ENCODE results near the gene RETSAT.
A peak's percentile ranks its signal among the peaks of the same experiment; 100 is the strongest.
"Not testable (repeated sequence)": the region's sequence is repeated elsewhere in the genome, so short reads cannot be mapped to it uniquely, and the experiment has no call there.

Gene RETSAT

DNA sequence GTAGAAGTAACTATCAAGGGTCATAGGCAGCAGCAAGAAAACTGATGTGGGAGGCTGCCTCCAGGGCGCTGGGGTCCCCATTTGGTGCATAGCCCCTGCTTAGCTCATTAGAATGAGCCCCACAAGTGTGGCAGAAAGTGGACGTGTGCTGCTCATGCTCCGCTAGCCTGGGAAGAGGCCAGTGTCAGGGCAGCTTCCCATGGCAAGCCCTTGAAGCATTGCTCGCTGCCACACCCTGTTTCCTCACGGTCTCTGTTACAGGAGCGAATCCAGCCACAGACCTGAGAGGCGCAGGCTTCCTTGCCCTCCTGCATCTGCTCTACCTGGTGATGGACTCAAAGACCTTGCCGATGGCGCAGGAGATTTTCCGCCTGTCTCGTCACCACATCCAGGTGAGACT, 22.8 kb upstream of the RETSAT start:
- H3K4me1 Mint-ChIP-seq, result peaks cover 10% of the 10 kb centered on the region
- peak overlapping the region; percentile 80 for H3K27ac Mint-ChIP-seq
- no peak overlapping the region for H3K4me3 Mint-ChIP-seq
- H3K27me3 Mint-ChIP-seq (ENCODE audit: low read depth, poor library complexity), result peaks cover 3% of the 10 kb centered on the region
- peaks cover 50% of the 10 kb centered on the region for H3K9me3 Mint-ChIP-seq
- peaks cover 79% of the 10 kb centered on the region for H3K36me3 Mint-ChIP-seq (ENCODE audit: low read depth)
- no peak for DNase-seq
- TF ChIP-seq, protein P1, sequence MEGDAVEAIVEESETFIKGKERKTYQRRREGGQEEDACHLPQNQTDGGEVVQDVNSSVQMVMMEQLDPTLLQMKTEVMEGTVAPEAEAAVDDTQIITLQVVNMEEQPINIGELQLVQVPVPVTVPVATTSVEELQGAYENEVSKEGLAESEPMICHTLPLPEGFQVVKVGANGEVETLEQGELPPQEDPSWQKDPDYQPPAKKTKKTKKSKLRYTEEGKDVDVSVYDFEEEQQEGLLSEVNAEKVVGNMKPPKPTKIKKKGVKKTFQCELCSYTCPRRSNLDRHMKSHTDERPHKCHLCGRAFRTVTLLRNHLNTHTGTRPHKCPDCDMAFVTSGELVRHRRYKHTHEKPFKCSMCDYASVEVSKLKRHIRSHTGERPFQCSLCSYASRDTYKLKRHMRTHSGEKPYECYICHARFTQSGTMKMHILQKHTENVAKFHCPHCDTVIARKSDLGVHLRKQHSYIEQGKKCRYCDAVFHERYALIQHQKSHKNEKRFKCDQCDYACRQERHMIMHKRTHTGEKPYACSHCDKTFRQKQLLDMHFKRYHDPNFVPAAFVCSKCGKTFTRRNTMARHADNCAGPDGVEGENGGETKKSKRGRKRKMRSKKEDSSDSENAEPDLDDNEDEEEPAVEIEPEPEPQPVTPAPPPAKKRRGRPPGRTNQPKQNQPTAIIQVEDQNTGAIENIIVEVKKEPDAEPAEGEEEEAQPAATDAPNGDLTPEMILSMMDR (IDR thresholded peaks at IDR 0.05), result no peak

DNA sequence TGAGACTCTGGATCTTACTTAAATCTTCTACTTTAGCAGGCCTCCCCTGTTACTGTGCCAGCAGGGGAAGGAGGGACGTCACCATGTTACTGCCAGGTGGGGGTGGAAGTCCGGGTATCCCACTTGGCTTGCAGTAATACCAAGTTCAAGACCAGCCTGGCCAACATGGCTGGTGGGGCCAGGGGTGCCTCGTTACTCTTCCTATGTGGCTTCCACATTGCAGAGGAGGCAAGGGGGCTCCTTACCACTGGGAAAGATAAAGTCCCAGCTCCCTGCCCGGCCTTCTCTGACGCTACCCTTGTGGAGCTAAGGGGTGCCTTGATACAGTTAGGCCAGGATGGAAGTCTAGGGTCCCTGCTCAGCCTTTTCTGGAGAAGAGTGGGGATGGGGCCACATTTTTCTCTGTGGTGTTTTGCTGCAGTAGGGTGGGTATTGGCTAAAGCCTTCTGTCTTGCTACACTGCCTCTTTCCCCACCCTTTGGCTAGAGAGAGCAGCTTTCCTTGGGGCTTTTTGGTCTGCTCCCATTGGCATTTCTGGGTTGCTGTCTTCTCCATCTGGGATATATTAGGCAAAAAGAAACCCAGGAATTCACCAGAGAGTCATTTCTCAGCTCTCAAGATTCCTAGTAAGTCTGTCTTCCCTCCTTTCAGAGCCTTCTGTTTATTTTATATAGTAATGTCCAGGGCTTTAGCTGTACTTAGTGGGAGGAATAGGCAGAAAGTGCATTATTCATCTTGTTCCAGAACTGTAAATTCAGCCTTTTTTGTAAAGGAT, 22.1 kb upstream of the RETSAT start:
- peaks cover 77% of the 10 kb centered on the region for H3K36me3 Mint-ChIP-seq (ENCODE audit: low read depth)
- H3K4me1 Mint-ChIP-seq, result peaks cover 10% of the 10 kb centered on the region
- no peak overlapping the region for H3K4me3 Mint-ChIP-seq
- peaks cover 47% of the 10 kb centered on the region for H3K9me3 Mint-ChIP-seq
- DNase-seq, result no peak
- peaks cover 3% of the 10 kb centered on the region for H3K27me3 Mint-ChIP-seq (ENCODE audit: low read depth, poor library complexity)
- TF ChIP-seq, protein P1 (IDR thresholded peaks at IDR 0.05), result no peak
- H3K27ac Mint-ChIP-seq, result no peak overlapping the region

DNA sequence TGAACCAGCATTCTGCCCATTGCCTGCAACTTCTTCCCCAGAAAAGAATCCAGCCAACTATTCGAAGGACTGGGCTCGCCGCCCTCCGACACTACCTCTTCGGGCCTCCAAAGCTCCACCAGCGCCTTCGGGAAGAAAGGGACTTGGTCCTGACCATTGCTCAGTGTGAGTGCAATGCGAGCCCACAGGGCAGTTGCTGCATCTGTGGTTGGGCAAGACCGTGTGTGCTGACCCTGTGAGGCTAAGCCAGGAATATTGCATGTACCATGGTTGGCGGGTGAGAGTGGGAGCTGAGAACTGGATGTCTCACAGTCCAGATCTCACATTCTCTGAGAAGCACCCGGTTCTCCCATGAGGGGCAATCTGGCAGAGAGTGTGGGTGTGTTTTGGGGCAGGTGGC, 16.7 kb upstream of the RETSAT start:
- H3K36me3 Mint-ChIP-seq (ENCODE audit: low read depth), result peaks cover 30% of the 10 kb centered on the region

DNA sequence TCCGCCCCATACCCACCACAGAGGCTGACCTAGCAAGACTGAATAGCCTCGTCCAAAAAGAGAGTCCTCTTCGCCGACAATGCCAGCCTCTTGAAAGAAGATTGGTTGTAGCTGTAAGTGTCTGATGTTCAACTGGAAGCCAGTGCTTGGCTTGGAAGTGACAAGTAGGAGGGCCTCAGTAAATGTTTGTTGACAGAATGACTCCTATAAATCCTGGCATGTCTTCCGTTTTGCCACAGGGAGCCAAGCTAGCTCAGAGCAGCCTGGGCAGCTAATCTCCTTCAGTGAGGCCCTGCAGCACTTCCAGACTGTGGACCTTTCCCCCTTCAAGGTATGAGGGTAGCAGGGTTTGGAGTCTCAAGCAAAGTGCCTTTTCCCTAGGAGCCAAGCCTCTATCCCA, 15.2 kb upstream of the RETSAT start:
- Mint-ChIP-seq H3K9me3 (peaks cover 9% of the 10 kb centered on the region), H3K36me3 (ENCODE audit: low read depth) (peaks cover 19% of the 10 kb centered on the region), H3K4me3 (no peak overlapping the region), H3K4me1 (peaks cover 18% of the 10 kb centered on the region), H3K27ac (peak overlapping the region; percentile 66), H3K27me3 (ENCODE audit: low read depth, poor library complexity) (peaks cover 3% of the 10 kb centered on the region)
- TF ChIP-seq, protein P1 (IDR thresholded peaks at IDR 0.05), result no peak
- DNase-seq, result no peak

More for the DNA sequence above, 16.7 kb upstream of the RETSAT start:
- H3K27ac Mint-ChIP-seq, result no peak overlapping the region
- TF ChIP-seq, protein P1 (IDR thresholded peaks at IDR 0.05), result no peak
- no peak overlapping the region for H3K4me3 Mint-ChIP-seq
- H3K27me3 Mint-ChIP-seq (ENCODE audit: low read depth, poor library complexity), result peaks cover 3% of the 10 kb centered on the region
- H3K4me1 Mint-ChIP-seq, result peaks cover 18% of the 10 kb centered on the region
- no peak for DNase-seq
- H3K9me3 Mint-ChIP-seq, result peaks cover 14% of the 10 kb centered on the region

DNA sequence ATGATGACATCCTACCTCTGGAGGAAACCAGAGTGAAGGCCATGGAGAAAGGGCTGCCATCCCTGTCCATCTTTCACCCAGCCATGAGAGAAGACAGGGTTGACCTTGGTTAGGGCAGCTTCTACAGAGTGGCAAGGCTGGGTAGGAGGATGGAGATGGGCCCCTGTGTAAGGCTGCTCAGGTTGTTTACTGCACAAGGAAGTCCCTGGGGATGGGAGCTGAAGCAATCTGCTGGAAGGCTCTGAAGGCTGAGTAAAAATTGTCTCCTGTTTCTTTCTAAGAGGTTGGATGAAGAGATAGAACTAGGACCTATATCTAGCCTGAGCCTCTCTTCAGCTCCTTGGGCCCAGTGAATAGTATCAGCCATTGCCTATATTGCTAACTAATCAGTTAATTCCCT, 14.6 kb upstream of the RETSAT start:
- H3K4me1 Mint-ChIP-seq, result peaks cover 18% of the 10 kb centered on the region
- H3K4me3 Mint-ChIP-seq, result no peak overlapping the region
- H3K27ac Mint-ChIP-seq, result no peak overlapping the region
- peaks cover 16% of the 10 kb centered on the region for H3K36me3 Mint-ChIP-seq (ENCODE audit: low read depth)
- DNase-seq, result no peak
- TF ChIP-seq, protein P1 (IDR thresholded peaks at IDR 0.05), result no peak
- H3K27me3 Mint-ChIP-seq (ENCODE audit: low read depth, poor library complexity), result peaks cover under 1% of the 10 kb centered on the region
- H3K9me3 Mint-ChIP-seq, result peaks cover 7% of the 10 kb centered on the region

DNA sequence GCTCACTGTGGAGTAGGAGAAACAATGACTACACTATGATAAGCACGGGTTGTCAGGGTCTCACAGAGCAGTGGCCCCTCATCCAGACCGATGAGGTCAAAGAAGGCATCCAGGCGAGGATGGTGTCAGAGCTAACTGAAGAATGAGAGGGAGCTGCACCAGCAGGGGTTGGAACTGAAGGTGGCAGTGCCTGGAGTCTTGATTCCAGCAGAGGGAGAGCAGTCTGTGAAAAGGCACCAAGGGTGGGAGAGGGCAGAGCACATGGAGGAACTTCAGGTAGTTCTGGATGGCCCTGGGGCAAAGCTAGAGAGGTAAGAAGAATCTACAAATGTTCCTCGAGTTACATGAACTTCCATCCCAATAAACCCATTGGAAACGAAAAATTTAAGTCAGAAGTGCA, 12.9 kb upstream of the RETSAT start:
- Mint-ChIP-seq H3K4me3 (no peak overlapping the region), H3K27ac (peak overlapping the region; percentile 52), H3K9me3 (peaks cover 4% of the 10 kb centered on the region), H3K27me3 (ENCODE audit: low read depth, poor library complexity) (no peaks in the 10 kb centered on the region), H3K4me1 (peaks cover 18% of the 10 kb centered on the region), H3K36me3 (ENCODE audit: low read depth) (peaks cover 21% of the 10 kb centered on the region)
- TF ChIP-seq, protein P1 (IDR thresholded peaks at IDR 0.05), result no peak
- DNase-seq, result no peak

DNA sequence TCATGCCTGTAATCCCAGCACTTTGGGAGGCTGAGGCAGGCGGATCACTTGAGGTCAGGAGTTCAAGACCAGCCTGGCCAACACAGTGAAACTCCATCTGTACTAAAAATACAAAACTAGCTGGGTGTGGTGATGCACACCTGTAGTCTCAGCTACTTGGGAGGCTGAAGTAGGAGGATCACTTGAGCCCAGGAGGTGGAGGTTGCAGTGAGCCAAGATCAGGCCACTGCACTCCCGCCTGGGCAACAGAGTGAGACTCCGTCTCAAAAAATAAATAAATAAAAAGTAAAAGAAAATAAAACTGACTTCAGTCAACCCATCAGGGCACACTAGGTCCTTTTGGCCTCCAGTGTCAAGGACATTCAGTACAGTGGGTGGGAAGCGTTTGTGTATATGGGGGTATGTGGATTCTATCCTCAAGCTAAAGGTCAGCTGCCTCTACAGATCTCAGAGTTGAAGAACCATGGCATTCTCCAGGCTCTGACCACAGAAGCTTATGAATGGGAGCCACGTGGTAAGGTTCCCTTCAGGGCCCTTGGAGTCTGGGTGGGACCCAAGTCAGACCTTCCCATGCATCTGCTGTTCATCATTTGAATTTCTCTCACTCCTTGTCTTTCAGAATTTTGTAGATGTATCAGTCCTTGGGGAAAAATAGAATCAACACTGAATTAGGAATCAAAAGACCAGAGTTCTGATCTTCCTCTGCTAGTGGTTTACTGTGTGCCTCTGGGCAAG, 8.5 kb upstream of the RETSAT start:
- not testable (repeated sequence) for H3K4me1 Mint-ChIP-seq; H3K9me3 Mint-ChIP-seq; DNase-seq; H3K4me3 Mint-ChIP-seq; H3K27me3 Mint-ChIP-seq (ENCODE audit: low read depth, poor library complexity); H3K27ac Mint-ChIP-seq
- peaks cover 24% of the 10 kb centered on the region for H3K36me3 Mint-ChIP-seq (ENCODE audit: low read depth)

All from nephron progenitor cell (in vitro differentiated cells).